GM19397 (cell line): ENCODE measurements around the gene OR10J1.

Source experiments
- ATAC-seq: cut with Tn5 transposase; IDR thresholded peaks from one replicate; pipeline ENCODE4 v1.9.1; 2021; ENCODE audit warnings: mild to moderate bottlenecking, moderate library complexity; ENCODE audit not compliant: unreplicated experiment

OR10J1 gene

DNA sequence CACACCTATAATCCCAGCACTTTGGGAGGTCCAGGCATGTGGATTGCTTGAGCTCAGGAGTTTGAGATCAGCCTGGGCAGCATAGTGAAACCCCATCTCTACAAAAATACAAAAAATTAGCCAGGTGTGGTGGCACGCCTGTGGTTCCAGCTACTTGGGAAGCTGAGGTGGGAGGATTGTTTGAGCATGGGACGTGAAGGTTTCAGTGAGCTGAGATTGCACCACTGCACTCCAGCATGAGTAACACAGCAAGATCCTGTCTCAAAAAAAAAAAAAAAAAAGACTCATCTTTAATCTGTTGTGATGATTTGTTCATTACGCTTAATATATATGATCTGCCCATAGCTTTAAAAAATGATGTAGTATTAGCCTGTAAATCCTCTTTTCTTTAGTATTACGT, 44.0 kb downstream of the OR10J1 start:
- no peak for ATAC-seq
